G401 (cell line): ENCODE results near the gene ZNF865. TPM values are rescaled to one million over a fixed set of nuclear protein-coding genes. Genes with fewer than 3 reads are reported as not detected.
A peak's percentile ranks its signal among the peaks of the same experiment; 100 is the strongest.

Experiments
- DNase-seq: peaks from one replicate; pipeline ENCODE4 v3.0.0-alpha.2; 2015; ENCODE audit warnings: low spot score
- in situ Hi-C: cut with HindIII; loops from 2 replicates; pipeline ENCODE4 v1.10.0; 2016; ENCODE audit warnings: low sequenced_read_pairs, mixed read lengths
- total RNA-seq: library from RNA; depleted of rRNA; stranded (reverse); fragments of >200 nt; shearing (Covaris generic); gene quantifications from 2 replicates; pipeline ENCODE4 v1.2.3, GENCODE V29; 2014

ZNF865 gene
- total RNA-seq, 1 experiment from 2014 or later, result 1.6 TPM

DNA sequence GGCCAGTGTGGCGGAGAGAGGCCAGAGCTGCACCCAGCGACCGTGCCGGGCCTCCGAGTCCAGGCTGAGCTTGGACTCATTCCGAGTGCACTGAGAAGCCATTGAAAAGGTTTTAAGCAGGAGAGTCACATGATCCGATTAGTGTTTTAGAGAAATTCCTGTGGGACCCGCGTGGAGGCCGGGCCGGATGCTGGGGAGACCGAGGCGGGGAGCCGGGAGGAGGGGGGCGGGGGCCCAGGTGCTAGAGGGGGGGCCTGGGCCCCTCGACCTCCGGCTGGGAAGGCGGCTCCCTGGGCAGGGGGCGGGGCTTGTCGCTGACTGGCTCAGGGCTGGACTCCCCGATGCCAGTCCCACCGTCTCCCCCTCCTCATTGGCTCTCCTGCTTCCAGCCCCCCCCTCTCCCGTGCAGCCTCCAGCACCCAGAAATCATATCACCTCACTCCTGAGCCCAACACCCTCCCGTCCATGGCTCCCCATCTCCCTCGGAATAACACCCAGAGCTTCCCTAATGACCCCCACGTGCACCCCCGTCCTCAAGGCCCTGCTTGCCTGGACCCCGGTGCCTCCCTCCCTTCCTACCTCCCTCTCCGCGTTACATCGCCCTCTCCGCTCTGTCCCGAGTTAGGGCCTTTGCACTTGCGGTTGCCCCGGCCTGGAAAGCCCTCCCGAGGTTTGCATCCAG lies 19.6 kb upstream of the ZNF865 start:
- in situ Hi-C loops, result no loop called here

GRCh38 chr19:55586976-55587668 lies 18.3 kb upstream of the ZNF865 start:
- DNase-seq, result peak; percentile 96
- in situ Hi-C loops, result no loop called here

More for the DNA sequence above, 19.6 kb upstream of the ZNF865 start:
- DNase-seq, result peak; percentile 65

DNA sequence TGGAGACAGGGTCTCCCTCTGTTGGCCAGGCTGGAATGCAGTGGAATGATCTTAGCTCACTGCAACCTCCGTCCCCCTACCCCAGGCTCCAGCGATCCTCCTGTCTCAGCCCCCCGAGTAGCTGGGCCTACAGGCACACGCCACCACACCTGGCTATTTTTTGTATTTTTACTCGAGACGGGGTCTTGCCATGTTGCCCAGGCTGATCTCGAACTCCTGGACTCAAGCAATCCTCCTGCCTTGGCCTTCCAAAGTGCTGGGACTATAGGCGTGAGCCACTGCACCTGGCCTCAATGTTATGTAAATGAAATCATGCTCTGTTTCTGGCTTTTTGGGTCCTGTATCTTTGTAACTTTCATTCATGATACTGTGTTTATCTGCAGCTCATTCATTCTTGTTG lies 16.7 kb upstream of the ZNF865 start:
- DNase-seq, result no peak
- in situ Hi-C loops, result no loop called here

DNA sequence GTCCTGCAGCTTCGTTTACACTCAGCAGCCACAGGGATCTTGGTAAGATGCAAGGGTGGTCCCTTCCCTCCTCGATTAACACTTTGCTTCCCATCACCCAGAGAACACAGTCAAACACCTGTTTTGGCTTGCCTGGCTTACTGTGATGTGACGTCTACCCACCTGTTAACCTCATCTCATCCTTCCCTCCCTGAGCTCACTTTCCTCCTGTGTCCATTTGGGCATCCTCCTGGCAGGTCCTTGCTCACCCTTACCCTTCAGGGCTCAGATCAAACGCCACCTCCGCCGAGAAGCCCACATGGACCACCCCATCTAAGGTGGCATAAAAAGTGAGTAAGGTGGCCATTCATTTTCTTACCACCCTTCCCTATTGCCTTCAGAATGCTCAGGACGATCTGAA lies 15.3 kb upstream of the ZNF865 start:
- in situ Hi-C loops, result no loop called here
- no peak for DNase-seq

DNA sequence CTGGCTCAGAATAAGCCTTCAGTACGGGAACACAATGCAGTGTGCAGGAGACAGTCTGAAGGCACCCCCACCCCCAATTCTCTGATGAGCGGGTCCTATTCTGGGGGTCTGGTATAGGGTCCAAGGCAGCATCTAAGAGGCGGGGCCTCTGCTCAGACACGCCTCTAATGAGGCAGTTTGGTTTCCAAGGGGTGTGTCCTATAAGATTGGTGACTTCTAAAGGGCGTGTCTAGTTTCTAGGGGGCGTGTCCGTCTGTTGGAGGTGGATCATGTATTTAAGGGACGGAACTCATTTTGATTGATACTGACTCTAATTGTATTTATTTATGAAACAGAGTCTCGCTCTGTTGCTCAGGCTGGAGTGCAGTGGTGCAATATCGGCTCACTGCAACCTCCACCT lies 14.8 kb upstream of the ZNF865 start:
- no peak for DNase-seq
- in situ Hi-C loops, result no loop called here

- DNase-seq, result no peak
- in situ Hi-C loops, result no loop called here
Observed at GRCh38 chr19:55591555-55591954, 13.9 kb upstream of the ZNF865 start.

DNA sequence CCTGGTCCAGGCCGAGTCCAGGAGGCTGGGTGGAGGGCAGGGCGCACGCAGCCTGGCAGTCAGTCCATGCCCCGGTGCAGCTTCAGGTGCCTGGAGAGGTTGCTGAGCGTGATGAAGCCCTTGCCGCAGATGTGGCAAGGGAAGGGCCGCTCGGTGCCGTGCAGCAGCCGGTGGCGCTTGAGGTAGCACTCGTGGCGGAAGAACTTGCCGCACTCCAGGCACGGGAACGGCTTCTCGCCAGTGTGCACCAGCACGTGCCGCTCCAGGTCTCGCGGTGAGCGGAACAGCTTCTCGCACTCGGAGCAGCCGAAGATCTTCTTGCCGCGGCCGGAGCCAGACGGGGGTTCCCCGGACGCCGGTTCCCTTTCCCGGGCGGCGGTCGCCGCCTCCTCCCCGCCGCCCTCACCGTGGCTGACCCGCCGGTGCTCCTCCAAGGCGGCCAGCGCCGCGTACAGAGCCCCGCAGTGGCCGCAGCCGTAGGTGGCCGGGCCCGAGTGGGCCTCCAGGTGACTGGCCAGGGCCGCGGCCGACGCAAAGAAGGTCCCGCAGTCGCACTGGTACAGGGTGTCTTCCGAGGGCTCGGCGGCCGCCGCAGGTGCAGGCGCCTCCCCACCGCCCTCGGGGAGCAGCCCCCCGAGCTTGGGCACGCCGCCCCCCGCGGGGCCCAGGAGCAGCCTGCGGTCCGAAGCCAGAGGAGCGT lies 12.9 kb upstream of the ZNF865 start:
- in situ Hi-C loops, result no loop called here
- no peak for DNase-seq

DNA sequence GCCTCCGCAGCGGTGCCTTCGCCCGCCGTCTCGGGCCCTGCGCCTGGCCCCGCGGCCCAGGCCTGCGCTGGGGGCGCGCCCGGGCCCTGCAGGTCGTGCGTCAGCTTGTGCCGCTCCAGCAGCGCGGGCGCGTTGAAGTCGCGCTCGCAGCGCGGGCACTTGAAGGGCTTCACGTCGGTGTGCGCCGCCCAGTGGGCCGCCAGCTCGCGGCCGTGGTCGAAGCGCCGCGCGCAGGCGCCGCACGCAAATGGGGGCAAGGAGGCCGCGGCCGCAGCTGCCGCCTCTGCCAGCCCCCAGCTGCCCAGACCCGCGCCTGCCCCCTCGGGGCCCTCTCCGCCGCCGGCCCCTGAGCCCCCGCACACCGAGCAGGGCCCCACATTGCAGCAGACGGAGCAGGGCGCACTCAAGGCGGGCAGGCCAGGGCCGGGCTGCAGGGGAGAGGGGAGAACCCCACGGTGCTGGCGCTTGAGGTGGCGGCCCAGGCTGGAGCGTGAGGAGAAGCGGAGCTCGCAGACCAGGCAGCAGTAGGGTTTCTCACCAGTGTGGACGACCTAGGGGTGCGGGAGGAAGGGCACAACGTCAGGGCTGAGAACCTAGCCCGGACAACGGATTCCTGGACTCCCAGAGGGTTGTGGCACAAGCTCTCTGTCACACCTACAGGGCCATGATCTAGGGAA lies 12.2 kb upstream of the ZNF865 start:
- DNase-seq, result no peak
- in situ Hi-C loops, result no loop called here

GRCh38 chr19:55594996-55595545 lies 10.4 kb upstream of the ZNF865 start:
- in situ Hi-C loops, result no loop called here
- no peak for DNase-seq

DNA sequence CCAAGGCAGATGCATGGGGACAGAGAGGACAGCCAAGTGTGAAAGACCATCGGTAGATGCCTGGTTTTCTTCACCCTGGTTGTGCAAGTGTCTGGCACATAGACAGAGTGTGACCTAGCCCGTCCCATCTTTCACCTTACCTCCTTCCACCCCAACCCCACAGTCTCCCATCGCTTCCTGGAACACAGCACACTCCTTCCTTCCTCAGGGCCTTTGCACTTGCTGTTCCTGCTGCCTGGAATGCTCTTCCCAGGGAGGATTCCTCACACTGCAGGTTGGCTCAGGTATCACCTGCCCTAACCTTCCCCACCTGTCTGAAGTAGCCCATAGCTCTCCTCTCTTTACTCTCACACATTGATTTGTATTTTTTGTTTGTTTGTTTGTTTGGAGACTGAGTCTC lies 9.1 kb upstream of the ZNF865 start:
- no peak for DNase-seq
- in situ Hi-C loops, result no loop called here

- in situ Hi-C loops, result no loop called here
- DNase-seq, result no peak
Observed at GRCh38 chr19:55597501-55597921, 7.9 kb upstream of the ZNF865 start.

- in situ Hi-C loops, result no loop called here
- no peak for DNase-seq
Observed at GRCh38 chr19:55598034-55598433, 7.4 kb upstream of the ZNF865 start.

DNA sequence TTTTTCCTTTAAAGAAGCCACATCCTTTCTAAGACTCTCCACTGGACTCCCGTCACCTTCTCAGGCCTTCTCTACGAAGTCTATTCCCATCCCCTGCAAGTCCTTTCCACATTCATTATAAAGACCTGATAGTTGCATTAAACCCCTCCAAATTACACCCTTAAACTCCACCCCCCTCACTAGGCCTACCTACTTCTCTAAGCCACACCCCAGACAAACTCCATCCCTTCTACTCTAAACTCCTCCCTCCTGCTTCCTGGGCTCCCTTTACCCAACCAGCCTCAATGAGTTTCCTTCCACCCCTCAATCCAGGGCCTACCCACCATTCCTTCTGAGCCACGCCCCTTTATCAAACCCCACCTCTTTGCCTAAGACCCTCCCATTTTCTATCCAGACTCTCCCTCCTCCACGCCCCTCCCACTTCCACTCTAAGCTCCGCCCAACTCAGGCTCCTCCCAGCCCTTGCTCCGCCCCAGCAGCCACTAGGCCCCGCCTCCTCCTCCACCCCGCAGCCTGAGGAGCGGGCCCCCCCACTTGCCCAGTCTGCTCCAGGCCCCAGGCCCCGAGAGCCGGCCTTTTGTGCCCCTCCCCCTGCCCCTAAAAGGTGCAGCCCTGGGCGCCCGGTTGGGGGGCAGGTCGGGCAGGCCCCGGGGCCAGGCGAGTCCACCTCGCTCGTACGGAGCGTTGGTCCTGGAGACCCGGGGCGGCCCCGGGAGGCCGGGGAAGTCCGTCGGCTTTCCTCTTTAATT lies 6.6 kb upstream of the ZNF865 start:
- in situ Hi-C loops, result no loop called here
- peak; percentile 95 for DNase-seq

DNA sequence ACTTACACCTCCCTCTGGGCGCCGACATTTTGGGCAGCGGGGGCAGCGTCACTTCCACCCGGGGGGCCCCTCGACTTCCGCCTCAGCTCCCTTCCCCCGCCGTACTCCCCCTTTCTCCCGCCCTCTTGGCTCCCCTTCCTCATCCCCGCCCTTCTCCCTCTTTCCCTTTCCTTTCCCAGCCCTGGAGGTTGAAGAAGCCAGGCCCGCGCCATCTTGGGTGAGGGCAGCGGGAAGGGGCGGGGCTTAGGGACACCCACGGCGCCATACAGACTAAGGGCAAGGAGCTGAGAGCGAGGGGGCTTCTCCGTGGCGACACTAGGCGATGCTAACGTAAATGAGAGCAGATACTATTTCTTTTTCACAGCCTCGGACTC lies 6.0 kb upstream of the ZNF865 start, which contains the start of gene FIZ1:
FIZ1 (minus strand) TSS at position 50 of the 374 bp plus-strand sequence. CDS start 1,652 bp downstream, outside the sequence.
- DNase-seq, result peak; percentile 99
- in situ Hi-C loops, result no loop called here

- in situ Hi-C loops, result no loop called here
Observed at GRCh38 chr19:55599842-55600661, 5.4 kb upstream of the ZNF865 start, which contains the start of gene ZNF524. ZNF524 (plus strand) TSS chr19:55600288; CDS start chr19:55602113, 1,825 bp downstream.

GRCh38 chr19:55600662-55601028 lies 4.8 kb upstream of the ZNF865 start:
- in situ Hi-C loops, result no loop called here

More at GRCh38 chr19:55599842-55600661, 5.4 kb upstream of the ZNF865 start, which contains the start of gene ZNF524:
- peak; percentile 95 for DNase-seq

GRCh38 chr19:55601084-55601483 lies 4.4 kb upstream of the ZNF865 start:
- no peak for DNase-seq
- in situ Hi-C loops, result no loop called here

More at GRCh38 chr19:55600662-55601028, 4.8 kb upstream of the ZNF865 start:
- no peak for DNase-seq
